GM12892 (cell line): ENCODE results near the gene FRAS1.

Experiments
- DNase-seq: peaks from one replicate; pipeline ENCODE4 v3.0.0; 2011; ENCODE audit not compliant: insufficient read length
- FAIRE-seq: peaks from 2 replicates; lab custom pipeline; 2011; peaks lifted over from hg19 to GRCh38; lab: Jason Lieb, UNC
- POLR2A ChIP-seq: IDR thresholded peaks from 2 replicates; pipeline ENCODE4 v1.6.1; 2011; ENCODE audit warnings: low read depth, low read length, control low read depth
- POLR2AphosphoS5 ChIP-seq: IDR thresholded peaks from 2 replicates; pipeline ENCODE4 v1.6.1; 2011; ENCODE audit warnings: low read depth, low read length, control low read depth
- TAF1 ChIP-seq: IDR thresholded peaks from 2 replicates; pipeline ENCODE4 v1.6.1; 2011; ENCODE audit warnings: low read depth, mild to moderate bottlenecking, control low read depth, low read length, borderline replicate concordance

Gene FRAS1

GRCh38 chr4:78355306-78355705 is 298.2 kb downstream of the FRAS1 start:
- DNase-seq (no peak), FAIRE-seq (no peak)
- TF ChIP-seq POLR2A (no peak), TAF1 (no peak), POLR2AphosphoS5 (no peak)

GRCh38 chr4:78356251-78356786 is 299.2 kb downstream of the FRAS1 start:
- DNase-seq (no peak), FAIRE-seq (no peak)
- TF ChIP-seq TAF1 (no peak), POLR2AphosphoS5 (no peak), POLR2A (no peak)

GRCh38 chr4:78357122-78357521 is 300.0 kb downstream of the FRAS1 start:
- FAIRE-seq (no peak), DNase-seq (no peak)
- TF ChIP-seq TAF1 = no peak
- TF ChIP-seq POLR2A = no peak
- no peak for TF ChIP-seq POLR2AphosphoS5

GRCh38 chr4:78360466-78360865 is 303.3 kb downstream of the FRAS1 start:
- DNase-seq (no peak), FAIRE-seq (no peak)
- TF ChIP-seq POLR2A (no peak), TAF1 (no peak)

DNA sequence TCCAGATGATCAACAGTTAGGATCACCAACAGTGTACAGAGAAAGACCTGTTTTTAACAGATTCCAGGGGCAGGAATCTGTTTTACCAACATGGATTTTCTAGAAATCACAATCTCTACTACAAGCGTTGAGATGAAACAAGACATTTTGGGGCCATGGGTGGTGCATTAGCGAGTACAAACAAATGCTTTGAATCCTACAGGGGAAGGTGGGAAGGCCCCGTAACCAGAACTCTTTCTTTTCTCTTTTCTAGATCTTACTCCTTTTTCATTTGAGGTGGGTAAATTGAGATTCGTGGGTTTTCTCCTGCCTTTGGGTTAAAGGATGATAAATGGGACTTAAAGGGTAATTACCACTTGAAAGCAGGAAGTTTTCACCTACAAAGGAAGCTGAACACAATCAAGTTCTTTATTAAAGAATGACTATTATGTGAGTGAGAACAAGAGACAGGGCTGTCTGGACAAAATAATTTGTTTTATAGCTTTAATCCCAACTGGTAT is 304.5 kb downstream of the FRAS1 start:
- no peak for TF ChIP-seq POLR2A
- no peak for TF ChIP-seq TAF1
- TF ChIP-seq POLR2AphosphoS5 = no peak
- FAIRE-seq (no peak), DNase-seq (no peak)

DNA sequence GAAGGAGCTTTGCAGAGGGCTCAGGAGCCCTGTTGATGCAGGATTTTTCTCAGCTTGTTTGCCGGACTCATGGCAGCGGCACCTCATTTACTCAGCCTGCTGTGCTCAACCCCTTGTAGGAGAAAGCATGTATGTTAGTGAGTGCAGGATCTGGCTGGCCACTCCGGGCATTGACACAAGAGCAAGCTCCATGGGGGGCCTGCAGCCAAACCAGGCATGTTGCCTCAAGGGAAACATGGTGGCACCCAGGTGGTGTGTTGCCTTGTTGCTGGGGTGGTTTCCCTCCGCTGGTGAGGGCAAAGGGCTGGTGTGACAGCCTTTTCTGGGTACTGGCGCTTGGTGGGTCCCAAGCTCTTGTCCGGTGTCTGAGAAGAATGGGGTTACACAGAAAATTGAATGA is 305.2 kb downstream of the FRAS1 start:
- FAIRE-seq (no peak), DNase-seq (no peak)
- TF ChIP-seq POLR2AphosphoS5 = no peak
- TF ChIP-seq TAF1 = no peak
- TF ChIP-seq POLR2A = no peak

- DNase-seq (no peak), FAIRE-seq (no peak)
- no peak for TF ChIP-seq POLR2AphosphoS5
- TF ChIP-seq TAF1 = no peak
- no peak for TF ChIP-seq POLR2A
Observed at GRCh38 chr4:78363031-78363570, 306.0 kb downstream of the FRAS1 start.

DNA sequence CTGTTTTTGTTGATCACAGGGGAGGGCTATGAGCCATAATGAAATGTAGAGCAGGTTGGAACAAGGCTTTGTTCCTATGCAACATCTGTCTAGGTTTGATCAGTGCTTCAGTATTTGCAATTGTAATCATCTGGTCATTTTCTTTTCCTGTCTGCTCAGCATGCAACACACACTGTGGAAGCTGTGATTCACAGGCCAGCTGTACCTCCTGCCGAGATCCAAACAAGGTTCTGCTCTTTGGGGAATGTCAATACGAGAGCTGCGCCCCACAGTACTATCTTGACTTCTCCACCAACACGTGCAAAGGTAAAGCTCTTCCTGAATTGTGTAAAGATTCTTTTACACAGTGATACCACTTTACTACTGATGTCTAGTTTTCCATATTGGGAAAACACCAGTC is 312.6 kb downstream of the FRAS1 start:
- FAIRE-seq (no peak), DNase-seq (no peak)
- no peak for TF ChIP-seq POLR2A
- no peak for TF ChIP-seq TAF1
- TF ChIP-seq POLR2AphosphoS5 = no peak

DNA sequence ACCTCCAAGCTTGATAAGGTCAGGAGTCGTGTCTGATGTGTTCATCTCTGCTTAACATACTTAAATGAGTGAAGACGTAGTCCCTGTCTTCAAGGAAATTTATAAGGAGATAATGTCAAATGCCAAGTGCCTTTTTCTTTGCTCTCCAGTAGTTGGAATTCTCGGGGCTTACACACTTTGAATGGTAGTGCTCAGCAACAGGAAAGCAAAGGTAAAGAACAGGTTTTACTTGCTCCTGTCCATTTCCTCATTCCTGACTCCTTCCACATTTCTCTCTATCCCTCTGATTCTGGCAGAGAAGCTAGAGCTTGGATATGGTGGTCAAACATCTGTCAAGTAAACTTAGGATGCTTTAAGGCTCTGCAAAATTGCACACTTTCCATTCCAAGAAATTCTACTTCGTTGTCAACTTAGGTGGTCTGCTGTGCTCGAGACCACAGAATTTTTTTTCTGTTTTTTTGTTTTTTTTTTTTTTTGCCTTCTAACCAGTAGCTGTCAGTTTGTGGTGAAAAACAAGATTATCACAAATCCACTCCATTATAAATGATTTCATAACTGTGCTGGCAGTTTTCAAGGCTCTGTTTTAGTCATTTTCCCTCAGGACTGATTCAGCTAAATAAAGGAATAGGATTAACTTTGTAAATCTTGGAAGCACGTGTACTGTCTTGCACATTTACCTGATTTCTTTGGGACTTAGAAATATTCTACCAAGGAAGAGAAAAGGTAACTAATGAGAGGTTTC is 313.7 kb downstream of the FRAS1 start:
- FAIRE-seq (no peak), DNase-seq (no peak)
- TF ChIP-seq TAF1 (no peak), POLR2AphosphoS5 (no peak), POLR2A (no peak)

GRCh38 chr4:78372355-78372988 is 315.3 kb downstream of the FRAS1 start:
- no peak for TF ChIP-seq POLR2A
- TF ChIP-seq TAF1 = no peak
- TF ChIP-seq POLR2AphosphoS5 = no peak
- FAIRE-seq (no peak), DNase-seq (no peak)

GRCh38 chr4:78377555-78377954 is 320.4 kb downstream of the FRAS1 start:
- FAIRE-seq (no peak), DNase-seq (no peak)
- no peak for TF ChIP-seq POLR2AphosphoS5
- no peak for TF ChIP-seq TAF1
- TF ChIP-seq POLR2A = no peak

DNA sequence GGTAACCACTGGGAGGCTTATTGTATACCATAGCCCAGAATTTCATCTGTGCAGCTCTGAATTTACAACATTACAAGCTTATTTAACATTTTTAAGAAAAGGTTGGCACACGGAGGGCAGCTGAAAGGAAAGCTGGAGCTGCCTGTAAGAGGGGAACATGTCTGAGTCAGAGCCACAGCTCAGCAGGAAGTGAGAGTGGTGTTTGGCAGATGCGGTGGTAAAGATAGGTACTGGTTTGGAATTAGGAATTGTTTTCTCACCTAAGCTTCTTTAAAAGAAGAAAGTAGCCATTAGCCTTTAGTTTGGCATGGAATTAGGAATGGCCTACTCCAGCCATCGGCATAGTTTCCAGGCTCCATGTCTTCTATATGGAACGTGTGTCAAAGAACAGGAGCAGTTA is 321.9 kb downstream of the FRAS1 start:
- FAIRE-seq (no peak), DNase-seq (no peak)
- TF ChIP-seq POLR2A (no peak), TAF1 (no peak), POLR2AphosphoS5 (no peak)
